TTC549 (cell line): ENCODE results near the gene ING3.
"Not testable (repeated sequence)": the region's sequence is repeated elsewhere in the genome, so short reads cannot be mapped to it uniquely, and the experiment has no call there.

ENCODE experiments used
- FAIRE-seq: peaks from 2 replicates; lab custom pipeline; 2012; peaks lifted over from hg19 to GRCh38; lab: Jason Lieb, UNC

Gene ING3

DNA sequence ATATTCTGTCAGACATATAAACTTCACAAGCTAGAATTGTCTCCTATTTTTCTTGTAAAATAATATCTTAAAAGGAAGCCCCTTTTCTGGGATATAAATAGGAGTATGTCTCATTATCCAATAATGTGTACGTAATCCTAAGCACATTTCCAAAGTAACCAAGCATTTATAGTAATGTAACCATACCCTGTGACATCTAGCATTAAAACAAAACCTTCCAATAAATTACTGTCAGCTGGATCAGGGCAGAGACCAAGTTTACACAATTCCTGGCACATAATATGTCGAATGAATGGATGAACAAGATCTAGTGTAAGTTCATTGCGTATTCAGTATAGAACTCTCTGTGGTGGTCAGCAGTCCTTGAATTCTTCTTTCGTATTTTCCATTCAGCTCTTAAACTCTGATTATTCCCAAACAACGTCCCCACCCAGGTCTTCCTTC is 52.2 kb downstream of the ING3 start:
- no peak for FAIRE-seq

GRCh38 chr7:121003986-121004685 is 53.6 kb downstream of the ING3 start:
- no peak for FAIRE-seq

GRCh38 chr7:121005058-121005457 is 54.5 kb downstream of the ING3 start:
- FAIRE-seq: not testable (repeated sequence)

DNA sequence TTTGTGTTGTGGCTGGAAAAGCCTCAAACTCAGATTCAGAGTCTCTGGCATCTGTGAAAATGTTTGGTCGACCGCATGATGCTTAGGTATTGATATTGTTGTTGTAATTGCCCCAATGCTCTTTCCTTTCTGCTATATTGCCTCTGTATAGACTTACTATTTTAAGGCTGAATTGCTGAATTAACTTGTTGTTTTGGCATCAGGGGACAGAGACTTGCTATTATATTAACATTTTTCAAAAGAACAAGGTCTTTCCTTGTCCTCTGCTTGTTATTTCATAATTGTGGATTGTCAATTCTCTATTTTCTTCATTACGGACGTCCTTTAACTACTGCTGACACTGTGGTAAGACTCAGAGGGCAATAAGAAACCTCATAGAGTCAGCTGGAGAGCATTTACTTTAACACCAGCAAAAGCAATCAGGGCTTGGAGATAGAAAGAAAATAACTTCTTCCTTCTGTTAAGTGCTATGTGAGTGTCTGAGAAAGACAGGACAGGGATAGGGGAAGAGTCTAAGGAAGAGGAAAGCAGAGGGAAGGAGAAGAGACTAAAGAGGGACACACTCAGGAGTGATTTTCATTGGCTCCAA is 55.5 kb downstream of the ING3 start:
- FAIRE-seq: no peak

- FAIRE-seq: no peak
Measured at GRCh38 chr7:121006711-121007315, 56.2 kb downstream of the ING3 start.

- FAIRE-seq: no peak
Measured at GRCh38 chr7:121008816-121009215, 58.2 kb downstream of the ING3 start.

DNA sequence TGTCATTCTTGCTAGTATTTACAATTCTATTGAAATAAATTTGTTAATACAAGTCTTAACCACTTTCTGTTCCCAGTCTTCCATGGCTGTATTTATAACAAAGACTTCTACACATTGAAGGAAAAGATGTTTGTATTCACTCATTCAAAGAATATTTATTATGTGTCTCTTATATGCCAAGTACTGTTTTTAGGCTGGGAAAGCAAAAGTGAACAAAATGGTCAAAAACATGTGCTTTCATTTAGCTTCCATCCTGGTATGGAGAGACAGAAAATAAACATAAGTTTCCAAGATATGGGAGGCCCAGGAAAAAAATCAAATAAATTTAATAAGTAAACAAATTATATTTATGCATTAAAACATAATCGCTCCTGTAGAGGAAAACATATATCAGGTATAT is 60.8 kb downstream of the ING3 start:
- FAIRE-seq: no peak

GRCh38 chr7:121012170-121012874 is 61.7 kb downstream of the ING3 start:
- no peak for FAIRE-seq

DNA sequence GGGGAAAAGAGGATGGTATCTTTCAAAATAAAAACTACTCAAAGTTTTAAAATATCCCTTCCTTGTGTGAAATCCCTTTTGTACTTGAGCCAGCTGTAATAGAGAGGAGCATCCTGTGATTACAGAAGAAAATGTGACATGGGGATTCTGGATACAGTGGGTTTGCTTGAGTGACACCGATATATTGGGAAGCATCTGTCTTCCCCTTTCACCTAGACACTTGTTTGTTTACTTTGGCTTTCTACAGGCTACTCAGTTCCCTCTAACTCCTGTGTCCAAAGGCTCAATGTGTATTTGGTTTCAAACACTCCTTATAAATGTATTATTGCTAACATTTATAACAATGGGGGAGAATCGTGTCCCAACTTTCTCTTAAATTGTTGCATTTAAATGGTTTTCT is 62.3 kb downstream of the ING3 start:
- FAIRE-seq: no peak

GRCh38 chr7:121015560-121015959 is 65.0 kb downstream of the ING3 start:
- no peak for FAIRE-seq

DNA sequence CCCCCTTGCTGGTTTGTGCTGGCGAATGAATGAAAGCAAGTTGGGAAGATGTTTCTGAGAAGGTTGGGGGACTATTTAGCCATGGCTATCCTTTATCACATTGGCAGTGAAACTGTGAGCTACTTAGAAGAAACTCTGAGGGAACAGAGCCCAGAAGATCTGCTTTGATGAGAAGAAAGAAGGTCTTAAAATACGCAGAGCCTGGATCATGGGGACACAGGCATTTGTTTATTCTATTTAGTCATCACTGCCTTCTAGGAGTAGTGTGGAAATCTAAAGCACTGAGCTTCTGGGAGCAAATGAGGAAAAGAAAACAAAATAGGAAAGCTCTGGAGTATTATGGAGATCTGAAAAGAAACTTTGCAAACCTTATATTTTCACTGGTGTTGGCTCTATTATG is 66.4 kb downstream of the ING3 start:
- no peak for FAIRE-seq

DNA sequence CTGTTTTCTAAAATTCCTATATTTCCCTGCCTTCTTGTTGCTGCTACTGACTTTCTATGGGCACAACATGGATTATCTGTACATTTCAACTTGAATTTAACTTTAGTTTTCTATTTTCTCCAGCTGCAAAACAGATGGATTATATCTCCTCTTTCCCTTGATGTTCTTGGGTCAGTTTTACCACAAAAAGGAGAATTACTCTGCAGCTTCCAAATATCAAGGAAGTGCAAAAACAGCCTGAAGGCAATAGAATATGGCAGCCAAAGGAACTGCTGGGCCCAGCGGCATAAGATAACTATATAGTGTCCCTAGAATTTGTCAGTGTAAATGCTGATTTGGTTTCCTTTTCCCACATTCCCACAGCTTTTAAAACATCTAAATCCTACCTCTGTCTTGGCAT is 67.0 kb downstream of the ING3 start:
- FAIRE-seq: no peak

DNA sequence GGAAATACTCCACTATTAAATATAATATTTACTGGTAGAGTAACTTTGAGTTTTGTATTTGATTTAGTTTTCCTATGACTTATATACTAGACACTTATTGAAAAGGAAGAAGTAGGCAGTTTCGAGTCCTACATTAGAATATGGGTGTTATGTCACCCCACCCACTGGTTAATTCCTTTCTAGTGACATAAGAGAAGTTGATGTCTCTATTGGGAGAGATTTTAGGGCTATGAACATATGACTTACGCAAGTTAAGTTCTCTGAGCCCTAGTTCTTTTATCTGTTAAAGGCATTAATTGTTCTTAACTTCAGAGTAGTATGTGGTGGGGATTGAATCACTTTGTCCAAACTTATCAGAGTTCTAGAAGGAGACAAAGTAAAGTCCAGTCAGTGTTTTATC is 68.4 kb downstream of the ING3 start:
- no peak for FAIRE-seq

- FAIRE-seq: no peak
Measured at GRCh38 chr7:121020249-121020988, 69.8 kb downstream of the ING3 start.

DNA sequence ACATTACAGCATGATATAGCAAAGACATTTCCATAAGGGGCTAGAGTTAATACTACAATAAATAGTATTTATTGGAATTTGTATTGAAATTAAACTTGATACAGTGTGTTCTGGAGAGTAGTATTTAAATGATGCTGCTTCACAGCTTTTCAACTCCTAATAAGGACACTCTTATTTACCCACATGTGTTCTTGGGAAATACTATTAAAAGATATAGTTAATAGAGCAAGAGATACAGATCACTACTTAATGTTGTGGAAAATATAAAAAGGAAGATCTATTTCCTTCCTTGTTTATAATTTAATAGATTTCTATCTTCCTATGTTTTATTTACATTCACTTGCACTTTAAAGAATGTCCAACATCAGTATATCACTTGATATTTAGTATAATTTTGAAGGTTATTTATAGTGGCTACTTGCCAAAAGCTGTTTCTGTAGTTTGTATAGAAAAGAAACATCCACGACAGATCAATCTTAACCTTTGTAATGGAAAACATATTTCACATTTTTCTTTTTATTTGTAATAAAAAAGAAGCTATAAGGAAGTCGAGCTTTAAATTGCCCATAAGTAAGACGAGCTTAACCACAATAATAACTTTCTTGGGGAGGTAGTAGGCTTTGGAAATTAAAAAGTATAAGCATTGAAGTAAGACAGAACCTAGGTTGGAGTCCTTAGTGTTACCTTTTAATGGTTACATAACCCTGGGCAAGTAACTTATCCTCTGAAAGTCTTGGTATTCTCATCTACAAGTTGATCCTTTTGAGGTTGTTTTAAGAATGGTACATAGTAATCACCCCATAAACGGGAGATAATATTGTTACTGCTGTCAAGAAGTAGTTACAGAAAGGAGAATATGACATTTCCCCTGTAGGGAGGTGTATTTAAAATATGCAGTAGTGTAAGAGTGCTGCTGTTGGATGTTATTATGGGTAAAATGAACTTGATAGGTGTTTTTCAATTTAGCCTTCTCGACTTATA is 70.7 kb downstream of the ING3 start:
- FAIRE-seq: no peak

DNA sequence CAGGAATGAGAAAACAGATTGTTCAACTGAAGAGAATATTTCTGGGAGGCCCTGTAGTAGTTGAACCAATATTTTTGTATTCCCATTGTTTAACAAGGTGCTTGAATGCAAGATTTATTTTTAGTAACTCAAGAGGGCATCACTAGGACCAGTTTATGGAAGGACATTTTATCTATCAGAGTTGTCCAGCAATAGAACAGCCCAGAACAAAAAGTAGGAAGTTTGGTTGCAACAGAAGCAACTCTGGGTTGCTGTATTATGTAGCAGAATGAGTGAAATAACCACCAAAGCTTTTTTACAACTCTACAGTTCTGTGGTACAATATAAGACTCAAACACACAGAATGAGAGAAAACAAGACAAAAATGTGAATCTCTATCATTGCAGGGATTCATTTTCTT is 72.6 kb downstream of the ING3 start:
- FAIRE-seq: no peak

DNA sequence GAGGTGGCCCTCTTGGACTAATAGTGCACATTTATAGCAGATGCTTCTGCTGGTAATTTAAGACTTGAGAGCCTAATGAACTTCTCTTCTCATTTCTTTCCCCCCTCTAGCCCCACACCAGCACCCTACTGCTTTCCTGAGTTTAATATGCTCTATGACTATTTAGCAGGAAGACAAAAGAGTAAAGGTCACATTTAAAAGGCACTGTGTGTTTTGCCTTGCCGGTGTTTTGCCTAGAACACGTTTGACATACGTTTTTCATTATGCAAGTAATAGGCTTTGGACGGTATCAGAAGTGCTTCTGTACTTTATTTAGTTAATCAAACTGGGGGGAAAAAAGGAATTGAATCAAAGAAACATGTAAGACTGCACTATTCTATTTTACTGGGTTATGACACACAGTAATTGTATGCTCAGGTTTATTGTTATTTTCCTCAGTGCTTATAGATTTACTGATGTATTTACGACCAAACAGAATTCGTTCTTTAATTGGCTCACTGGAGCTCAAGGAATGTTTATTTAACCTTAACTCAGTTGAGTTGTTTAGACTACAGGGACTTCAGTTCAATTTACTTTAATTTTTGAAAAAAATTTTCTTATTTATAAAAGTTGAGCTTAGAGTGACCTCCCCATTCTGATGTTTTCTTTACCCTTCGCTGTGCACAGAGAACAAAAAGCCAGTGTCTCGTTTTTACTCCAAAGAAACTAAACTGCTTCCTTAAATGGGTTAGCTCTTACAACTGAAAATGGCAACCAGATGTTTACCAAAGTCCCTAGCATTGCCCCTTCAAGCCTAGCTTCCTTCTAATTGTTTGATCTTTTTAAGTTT is 73.3 kb downstream of the ING3 start:
- FAIRE-seq: no peak

DNA sequence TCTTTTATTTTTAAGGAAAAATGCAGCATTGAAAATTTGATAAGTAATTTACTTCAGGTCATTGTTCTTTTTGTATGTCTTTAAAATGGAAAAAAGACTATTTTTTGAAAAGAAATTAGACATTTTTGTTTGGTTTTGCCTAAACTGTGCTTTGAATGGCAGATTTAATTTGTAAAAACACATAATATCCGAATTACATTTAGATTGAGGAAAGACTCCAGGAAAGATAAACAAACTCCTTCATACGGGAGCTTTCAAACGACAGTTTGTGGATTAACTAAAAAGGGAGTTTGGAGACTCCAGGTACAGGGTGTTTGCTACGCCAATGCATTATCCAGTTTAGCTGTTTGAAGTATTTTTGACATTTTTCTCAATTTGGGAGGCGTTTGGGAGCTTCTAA is 74.0 kb downstream of the ING3 start:
- no peak for FAIRE-seq

GRCh38 chr7:121026159-121026558 is 75.6 kb downstream of the ING3 start:
- FAIRE-seq: no peak

DNA sequence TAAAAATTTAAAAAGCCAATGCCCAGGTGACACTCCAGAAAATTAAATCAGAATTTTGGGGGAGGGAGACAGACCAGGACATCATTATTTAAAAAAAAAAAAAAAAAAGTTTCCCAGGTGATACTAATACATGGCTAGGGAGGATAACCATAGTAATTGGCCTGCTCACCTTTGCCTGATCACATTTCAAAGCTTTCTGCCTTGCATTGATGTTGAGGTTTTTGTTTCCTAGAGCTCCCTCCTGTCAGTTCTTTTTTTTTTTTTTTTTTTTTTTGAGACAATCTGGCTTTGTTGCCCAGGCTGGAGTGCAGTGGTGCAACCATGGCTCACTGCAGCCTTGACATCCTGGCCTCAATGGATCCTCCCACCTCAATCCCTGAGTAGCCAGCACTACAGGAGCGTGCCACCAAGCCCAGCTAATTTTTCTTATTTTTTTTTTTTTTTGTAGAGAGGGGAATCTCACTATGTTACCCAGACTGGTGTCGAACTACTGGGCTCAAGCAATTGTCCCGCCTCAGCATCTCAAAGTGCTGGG is 76.1 kb downstream of the ING3 start:
- no peak for FAIRE-seq
